Esophagus muscularis mucosa (tissue), 4 donors: ENCODE results near the gene ARCN1.

Experiments
- CTCF ChIP-seq, 3 experiments: fragments of 200-600 bp in 2 of 3; fragments of 450-650 bp in 1 of 3; sonication (generic) in 2 of 3; IDR thresholded peaks; one replicate each; pipeline ENCODE4 v1.5.1; 2017 to 2019; ENCODE audit warnings: antibody characterized with exemption in 3 of 3, mild to moderate bottlenecking in 2 of 3, moderate library complexity in 1 of 3
- EP300 ChIP-seq: sonication (generic); formaldehyde crosslinking; IDR thresholded peaks from one replicate; pipeline ENCODE4 v1.6.1; 2017; ENCODE audit warnings: antibody characterized with exemption
- POLR2A ChIP-seq: fragments of 450-650 bp; IDR thresholded peaks from one replicate; pipeline ENCODE4 v1.6.1; 2017; ENCODE audit warnings: antibody characterized with exemption, moderate library complexity, mild to moderate bottlenecking, low read depth
- POLR2AphosphoS5 ChIP-seq, 2 donors: sonication (generic); formaldehyde crosslinking; IDR thresholded peaks; one replicate each; pipeline ENCODE4 v1.6.1; 2017; ENCODE audit warnings: antibody characterized with exemption in 2 of 2

GRCh38 chr11:118632577-118633318 is 60.5 kb downstream of the ARCN1 start:
- TF ChIP-seq CTCF (IDR thresholded peaks at IDR 0.05): no peak
- TF ChIP-seq EP300: no peak
- no peak for TF ChIP-seq POLR2A
- no peak for TF ChIP-seq POLR2AphosphoS5 (IDR thresholded peaks at IDR 0.05)
